Nephron progenitor cell (in vitro differentiated cells): ENCODE results near the gene EPN3.

Experiments used
- DNase-seq: peaks from one replicate; pipeline ENCODE4 v3.0.0; 2021
- H3K27ac Mint-ChIP-seq: 2 replicates; pipeline ENCODE4 v1.8.0; 2021; ENCODE audit warnings: mild to moderate bottlenecking, moderate library complexity, mixed read lengths
- H3K27me3 Mint-ChIP-seq: 2 replicates; pipeline ENCODE4 v1.8.0; 2021; ENCODE audit warnings: mild to moderate bottlenecking, low read depth, mixed read lengths; ENCODE audit not compliant: poor library complexity
- H3K36me3 Mint-ChIP-seq: 2 replicates; pipeline ENCODE4 v1.8.0; 2021; ENCODE audit warnings: low read depth, mixed read lengths
- H3K4me1 Mint-ChIP-seq: 2 replicates; pipeline ENCODE4 v1.8.0; 2021; ENCODE audit warnings: mixed read lengths
- H3K4me3 Mint-ChIP-seq: 2 replicates; pipeline ENCODE4 v1.8.0; 2021; ENCODE audit warnings: mild to moderate bottlenecking, moderate library complexity, mixed read lengths
- H3K9me3 Mint-ChIP-seq: 2 replicates; pipeline ENCODE4 v1.8.0; 2021; ENCODE audit warnings: mild to moderate bottlenecking, moderate library complexity, mixed read lengths
- CTCF ChIP-seq: fragments of 200-600 bp; sonication (generic); IDR thresholded peaks from 2 replicates; pipeline ENCODE4 v1.5.0; 2021; ENCODE audit warnings: antibody characterized with exemption

EPN3 gene

GRCh38 chr17:50577451-50577954 is 45.0 kb downstream of the EPN3 start:
- Mint-ChIP-seq H3K9me3 (no peaks in the 10 kb centered on the region), H3K4me3 (no peak overlapping the region), H3K36me3 (no peaks in the 10 kb centered on the region), H3K27me3 (peaks cover 9% of the 10 kb centered on the region), H3K27ac (no peak overlapping the region), H3K4me1 (peaks cover 57% of the 10 kb centered on the region)
- TF ChIP-seq CTCF: no peak
- no peak for DNase-seq

GRCh38 chr17:50578173-50578572 is 45.6 kb downstream of the EPN3 start:
- Mint-ChIP-seq H3K9me3 (no peaks in the 10 kb centered on the region), H3K27ac (no peak overlapping the region), H3K4me1 (peaks cover 63% of the 10 kb centered on the region), H3K36me3 (no peaks in the 10 kb centered on the region), H3K4me3 (no peak overlapping the region), H3K27me3 (peaks cover 9% of the 10 kb centered on the region)
- no peak for DNase-seq
- no peak for TF ChIP-seq CTCF

- no peak overlapping the region for H3K4me3 Mint-ChIP-seq
Measured at GRCh38 chr17:50579399-50579798, 46.9 kb downstream of the EPN3 start.

GRCh38 chr17:50580646-50581045 is 48.1 kb downstream of the EPN3 start:
- no peak overlapping the region for H3K27ac Mint-ChIP-seq
- H3K9me3 Mint-ChIP-seq: no peaks in the 10 kb centered on the region
- no peak for DNase-seq
- peaks cover 76% of the 10 kb centered on the region for H3K4me1 Mint-ChIP-seq
- TF ChIP-seq CTCF: no peak
- peaks cover 11% of the 10 kb centered on the region for H3K27me3 Mint-ChIP-seq
- H3K4me3 Mint-ChIP-seq: no peak overlapping the region
- no peaks in the 10 kb centered on the region for H3K36me3 Mint-ChIP-seq

More at GRCh38 chr17:50579399-50579798, 46.9 kb downstream of the EPN3 start:
- Mint-ChIP-seq H3K9me3 (no peaks in the 10 kb centered on the region), H3K27me3 (peaks cover 11% of the 10 kb centered on the region), H3K27ac (no peak overlapping the region), H3K4me1 (peaks cover 69% of the 10 kb centered on the region), H3K36me3 (no peaks in the 10 kb centered on the region)
- no peak for DNase-seq
- no peak for TF ChIP-seq CTCF

GRCh38 chr17:50581316-50581715 is 48.8 kb downstream of the EPN3 start:
- Mint-ChIP-seq H3K4me1 (peaks cover 83% of the 10 kb centered on the region), H3K27me3 (peaks cover 16% of the 10 kb centered on the region), H3K9me3 (no peaks in the 10 kb centered on the region), H3K27ac (no peak overlapping the region), H3K4me3 (no peak overlapping the region), H3K36me3 (no peaks in the 10 kb centered on the region)
- DNase-seq: no peak
- TF ChIP-seq CTCF: no peak

- H3K4me1 Mint-ChIP-seq: peaks cover 93% of the 10 kb centered on the region
- no peak for DNase-seq
- no peaks in the 10 kb centered on the region for H3K9me3 Mint-ChIP-seq
- no peak for TF ChIP-seq CTCF
- peaks cover 16% of the 10 kb centered on the region for H3K27me3 Mint-ChIP-seq
- no peak overlapping the region for H3K27ac Mint-ChIP-seq
- H3K4me3 Mint-ChIP-seq: no peak overlapping the region
- H3K36me3 Mint-ChIP-seq: no peaks in the 10 kb centered on the region
Measured at GRCh38 chr17:50582741-50583140, 50.2 kb downstream of the EPN3 start.
